COLO668 (cell line): Measurements from ENCODE around the gene ANKRD33.

Experiments
- DNase-seq: peaks from one replicate; lab custom pipeline; 2025; ENCODE audit not compliant: unreplicated experiment; lab: John Stamatoyannopoulos, UW

The ANKRD33 gene

DNA sequence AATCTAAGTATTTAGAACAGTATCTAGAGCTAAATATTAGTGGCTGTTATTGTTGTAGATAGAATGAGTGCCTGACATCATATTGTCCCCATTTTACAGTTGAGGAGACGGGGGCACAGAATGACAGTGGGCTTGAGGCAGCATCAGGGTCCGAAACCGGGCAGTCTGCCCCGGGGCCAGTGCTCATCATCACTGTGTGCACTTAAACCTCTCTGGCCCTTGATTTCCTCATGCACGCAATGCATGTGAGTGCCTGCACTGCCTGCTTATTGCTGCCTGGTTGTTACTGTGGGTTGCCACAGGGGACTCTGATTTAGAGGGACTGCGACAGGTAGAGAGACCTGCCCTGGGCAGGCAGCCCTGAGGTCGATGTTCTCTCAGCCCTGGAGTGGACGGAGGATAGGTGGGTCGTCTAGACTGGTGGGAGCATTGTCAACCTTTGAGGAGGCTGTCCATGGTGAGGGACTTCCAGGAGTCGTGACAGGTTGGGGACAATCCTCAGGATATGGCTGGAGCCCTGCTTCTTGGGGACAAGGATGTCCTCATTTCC is 29.2 kb downstream of the ANKRD33 start:
- no peak for DNase-seq

DNA sequence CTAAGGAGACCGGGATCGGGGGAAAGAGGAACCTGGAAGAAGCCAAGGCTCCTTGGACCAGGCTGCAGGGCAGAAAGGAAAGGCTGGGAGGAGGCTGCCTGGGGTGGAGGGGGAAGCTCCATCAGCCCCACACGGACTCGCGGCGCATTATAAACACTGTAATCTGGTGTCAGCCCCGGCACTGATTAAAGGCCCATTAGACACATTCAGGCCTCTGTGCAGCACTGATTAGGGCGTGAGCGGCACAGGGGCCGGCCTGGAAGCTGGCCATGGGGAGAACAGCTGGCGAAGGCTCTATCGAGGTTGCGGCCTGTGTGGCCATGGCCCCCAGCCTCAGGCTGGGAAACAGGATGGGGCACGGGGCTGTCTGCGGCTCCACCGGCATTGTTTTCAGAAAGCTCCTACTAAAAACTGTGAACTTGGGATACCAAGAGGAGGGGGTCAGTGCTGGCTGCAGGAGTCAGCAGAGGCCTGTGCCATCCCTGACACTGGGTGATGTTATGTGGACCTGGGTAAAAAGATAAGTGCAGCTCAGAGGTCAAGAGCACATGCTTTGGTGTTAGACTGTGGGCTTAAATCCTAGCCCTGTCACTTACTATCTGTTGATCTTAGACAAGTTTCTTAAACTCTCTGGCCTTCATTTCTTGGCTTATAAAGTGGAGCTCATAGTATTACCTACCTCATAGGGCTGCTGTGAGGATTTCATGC is 30.0 kb downstream of the ANKRD33 start:
- no peak for DNase-seq

- DNase-seq, result no peak
Measured at GRCh38 chr12:51920046-51920445, 32.1 kb downstream of the ANKRD33 start.

GRCh38 chr12:51921017-51921725 is 33.3 kb downstream of the ANKRD33 start:
- no peak for DNase-seq

- DNase-seq, result no peak
Measured at GRCh38 chr12:51922146-51922545, 34.2 kb downstream of the ANKRD33 start.

DNA sequence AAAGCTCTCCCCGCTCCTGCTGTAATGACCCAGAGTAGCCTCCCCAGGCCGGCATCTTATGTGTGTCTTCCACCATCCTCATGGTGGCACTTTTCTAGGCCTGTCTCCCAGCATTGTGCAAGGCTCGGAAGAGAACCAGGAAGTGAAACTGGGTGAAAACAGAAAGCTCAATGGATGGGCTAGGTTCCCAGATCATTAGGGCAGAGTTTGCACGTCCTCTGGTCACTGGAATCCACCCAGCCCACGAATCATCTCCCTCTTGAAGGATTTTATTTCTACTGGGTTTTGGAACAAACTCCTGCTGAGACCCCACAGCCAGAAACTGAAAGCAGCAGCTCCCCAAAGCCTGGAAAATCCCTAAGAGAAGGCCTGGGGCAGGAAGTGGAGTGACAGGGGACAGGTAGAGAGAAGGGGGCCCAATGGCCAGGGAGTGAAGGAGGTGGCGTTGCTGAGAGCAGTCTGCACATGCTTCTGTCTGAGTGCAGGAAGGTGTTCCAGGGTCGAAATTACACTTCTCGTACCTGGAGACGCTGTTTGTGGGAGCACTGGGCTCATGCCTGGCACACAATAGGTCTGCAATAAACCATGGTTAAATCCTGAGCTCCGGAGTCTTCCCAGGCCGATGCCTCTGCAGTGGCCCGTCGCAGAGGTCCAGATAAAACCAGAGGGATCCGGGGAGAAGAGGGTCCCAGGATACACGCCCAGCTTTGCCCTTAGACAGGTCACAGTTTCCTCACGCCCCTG is 35.0 kb downstream of the ANKRD33 start:
- no peak for DNase-seq

- DNase-seq, result peak; percentile 2
Measured at GRCh38 chr12:51923506-51924365, 35.8 kb downstream of the ANKRD33 start.

GRCh38 chr12:51924551-51925319 is 36.8 kb downstream of the ANKRD33 start:
- no peak for DNase-seq

DNA sequence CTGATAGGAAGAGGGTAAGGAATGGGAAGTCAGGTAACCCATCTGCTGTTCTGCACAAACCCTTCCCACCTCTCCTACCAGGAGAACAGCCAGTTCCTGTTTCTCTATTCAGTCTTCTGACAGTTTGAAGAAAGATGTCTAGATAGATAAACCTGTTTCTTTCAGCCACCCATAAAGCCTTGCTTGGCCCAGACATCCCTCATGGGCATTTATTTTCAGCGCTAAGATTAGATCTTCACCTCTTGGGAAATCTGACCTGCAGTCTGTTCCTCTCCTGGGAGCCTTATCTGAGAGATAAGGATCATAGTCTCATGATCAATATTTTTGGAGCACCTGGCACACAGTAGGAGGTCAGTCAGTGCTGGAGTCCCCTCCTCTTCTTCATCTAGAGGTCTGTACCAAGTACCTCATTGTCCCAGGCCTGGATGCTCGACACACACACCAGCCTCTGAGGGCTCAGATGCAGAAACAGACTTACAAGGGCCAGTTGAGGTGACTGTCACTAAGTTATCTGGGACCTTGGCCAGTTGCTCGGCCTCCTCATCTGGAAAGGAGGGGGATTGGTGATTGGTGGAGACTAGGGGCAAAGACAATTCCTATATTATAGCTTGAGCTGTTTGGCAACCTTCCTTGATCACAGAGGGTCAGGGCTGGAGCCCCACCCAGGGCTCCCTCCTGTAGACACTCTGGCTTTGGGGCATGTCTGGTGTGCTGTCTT is 37.6 kb downstream of the ANKRD33 start:
- DNase-seq, result no peak

DNA sequence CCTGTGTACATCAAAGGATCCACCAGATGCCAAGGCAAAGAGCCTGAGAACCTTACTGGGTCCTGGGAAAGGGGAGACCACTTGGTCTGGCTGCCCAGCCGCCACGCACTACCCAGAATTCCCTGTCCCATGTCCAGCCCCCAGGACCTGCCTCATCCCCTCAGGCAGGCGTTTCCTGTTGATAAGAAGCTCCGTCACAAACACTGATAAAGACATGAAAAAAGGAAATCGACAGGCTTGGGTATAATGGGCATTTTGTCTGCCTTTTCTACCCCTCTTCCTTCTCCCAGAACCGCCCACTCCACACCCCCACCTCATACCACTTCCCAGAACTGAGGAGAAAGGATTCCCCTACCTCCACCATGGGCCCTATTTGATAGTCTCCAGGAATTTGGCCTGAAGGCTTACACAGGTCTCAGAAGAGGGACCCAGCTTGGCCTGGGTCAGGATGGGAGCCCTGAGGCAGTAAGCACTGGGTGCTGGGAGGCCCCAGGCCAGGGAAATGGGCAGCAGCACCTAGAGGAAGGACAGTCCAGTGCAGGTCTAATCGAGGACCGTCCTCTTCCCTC is 38.2 kb downstream of the ANKRD33 start:
- DNase-seq, result no peak

GRCh38 chr12:51926718-51927117 is 38.8 kb downstream of the ANKRD33 start:
- DNase-seq, result no peak

- no peak for DNase-seq
Measured at GRCh38 chr12:51932218-51933076, 44.5 kb downstream of the ANKRD33 start.

- DNase-seq, result no peak
Measured at GRCh38 chr12:51934080-51934479, 46.2 kb downstream of the ANKRD33 start.

GRCh38 chr12:51937926-51938325 is 50.0 kb downstream of the ANKRD33 start:
- DNase-seq, result no peak

- DNase-seq, result no peak
Measured at GRCh38 chr12:51938726-51939125, 50.8 kb downstream of the ANKRD33 start.

GRCh38 chr12:51941011-51941581 is 53.2 kb downstream of the ANKRD33 start:
- DNase-seq, result peak; percentile 29
